MM.1S (cell line): ENCODE data around the gene TLE1.

Experiments used
- CTCF ChIP-seq: fragments of 300-600 bp; sonication (generic); IDR thresholded peaks from 2 replicates; pipeline ENCODE4 v1.5.1; 2016; ENCODE audit warnings: antibody characterized with exemption, low read length, mixed read lengths
- EZH2 ChIP-seq: fragments of 300-600 bp; sonication (generic); optimal IDR thresholded peaks from 2 replicates; pipeline ENCODE3; 2017; ENCODE audit warnings: low read depth, mild to moderate bottlenecking, antibody characterized with exemption, low read length, mixed read lengths

GRCh38 chr9:81687521-81688261 is 1.7 kb downstream of the TLE1 start:
- TF ChIP-seq CTCF: no peak
- TF ChIP-seq EZH2: no peak
